OCI-M2 (cell line): Measurements from ENCODE around the gene TYW3.
A peak's percentile ranks its signal among the peaks of the same experiment; 100 is the strongest.
"Not testable (repeated sequence)": the region's sequence is repeated elsewhere in the genome, so short reads cannot be mapped to it uniquely, and the experiment has no call there.

Source experiments
- DNase-seq: peaks from one replicate; lab custom pipeline; 2025; ENCODE audit not compliant: unreplicated experiment; lab: John Stamatoyannopoulos, UW

TYW3 gene

DNA sequence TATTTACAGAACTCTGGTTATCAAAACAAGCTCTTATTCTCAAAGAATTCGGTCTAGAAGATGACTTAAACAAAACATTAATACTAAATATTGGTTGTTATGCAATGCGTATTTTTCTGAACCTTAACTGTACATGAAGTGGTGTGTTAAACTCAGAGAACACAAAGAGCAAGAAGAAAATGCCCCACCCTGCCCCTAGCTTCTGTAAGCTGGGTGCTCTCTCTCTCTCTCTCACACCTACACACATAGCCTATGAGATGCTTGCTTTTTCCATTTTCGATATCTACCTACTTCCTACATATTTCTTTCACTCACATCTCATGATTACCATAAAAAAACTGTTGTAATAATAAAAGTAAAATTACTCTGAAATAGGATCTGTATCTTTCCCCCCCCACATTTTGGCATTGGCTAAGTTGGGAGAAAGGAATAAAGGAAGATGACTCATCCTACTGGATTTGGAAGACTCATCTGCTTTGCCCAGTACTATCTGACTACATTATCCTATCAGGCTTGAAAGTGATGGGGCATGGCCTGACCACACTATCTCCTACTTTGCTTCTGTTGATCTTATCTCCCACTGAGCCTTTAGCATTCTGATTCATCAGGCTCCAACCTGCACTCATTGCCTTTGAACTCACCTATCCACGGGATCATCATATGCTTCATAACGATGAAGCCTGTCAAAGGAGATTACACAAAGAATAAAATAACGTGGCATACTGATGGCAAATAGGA lies 3.0 kb upstream of the TYW3 start:
- DNase-seq, result no peak

DNA sequence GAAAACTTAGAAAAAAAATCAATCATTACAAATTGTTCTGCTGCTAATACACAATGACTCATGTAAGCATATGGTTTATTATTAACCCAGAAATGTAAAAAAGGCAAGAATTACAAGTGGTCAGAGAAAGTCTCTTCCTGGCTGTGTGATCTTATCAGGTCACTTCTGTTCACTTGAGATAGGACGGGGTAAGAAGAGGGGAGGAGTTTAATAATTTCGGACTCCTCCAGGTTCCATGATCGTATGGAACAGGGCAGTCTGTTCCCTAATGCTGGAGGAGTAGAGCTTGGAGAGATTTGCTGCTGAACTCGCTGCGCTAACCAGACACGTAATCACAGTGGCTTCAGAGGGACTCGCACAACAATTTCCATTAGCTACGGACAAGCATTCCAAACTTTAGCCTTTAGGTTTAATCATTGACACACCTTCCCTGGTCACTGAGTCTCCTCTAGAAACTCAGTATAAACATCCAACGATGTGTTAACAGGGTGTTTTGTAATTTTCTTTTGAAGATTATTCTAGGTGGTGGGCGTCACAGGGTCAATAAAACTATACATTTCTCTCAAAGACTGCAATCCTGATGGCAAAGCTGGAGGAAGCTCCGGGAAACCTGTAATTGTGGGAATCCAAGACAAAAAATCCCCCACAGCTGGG lies 1.4 kb upstream of the TYW3 start:
- DNase-seq, result no peak

DNA sequence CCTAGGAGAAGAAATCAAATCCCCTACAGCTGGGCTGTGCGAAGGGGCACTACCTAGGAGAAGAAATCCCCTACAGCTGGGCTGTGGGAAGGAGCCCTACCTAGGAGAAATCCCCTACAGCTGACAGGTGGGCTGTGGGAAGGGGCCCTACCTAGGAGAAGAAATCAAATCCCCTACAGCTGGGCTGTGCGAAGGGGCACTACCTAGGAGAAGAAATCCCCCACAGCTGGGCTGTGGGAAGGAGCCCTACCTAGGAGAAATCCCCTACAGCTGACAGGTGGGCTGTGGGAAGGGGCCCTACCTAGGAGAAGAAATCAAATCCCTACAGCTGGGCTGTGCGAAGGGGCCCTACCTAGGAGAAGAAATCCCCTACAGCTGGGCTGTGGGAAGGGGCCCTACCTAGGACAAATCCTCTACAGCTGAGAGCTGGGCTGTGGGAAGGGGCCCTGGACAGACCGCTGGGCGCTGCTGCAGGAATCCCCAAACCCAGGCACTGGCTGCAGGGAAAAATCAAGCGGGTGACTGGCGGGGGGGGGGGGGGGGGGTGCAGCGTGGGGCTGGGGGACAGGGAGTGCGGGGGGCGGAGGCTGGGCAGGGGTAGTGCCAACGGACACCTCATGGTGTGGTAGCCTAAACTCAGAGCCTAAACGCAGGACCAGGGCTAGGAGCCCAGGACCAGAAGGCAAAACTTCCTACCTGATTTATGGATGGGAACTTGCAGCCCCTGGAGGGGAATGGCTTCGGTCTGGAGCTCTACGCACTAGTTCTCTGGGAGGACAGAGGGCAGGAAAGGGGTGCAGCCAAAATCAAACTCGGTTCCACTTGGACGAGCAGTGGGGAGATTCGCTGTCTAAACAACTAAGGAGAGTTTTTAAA lies 643 bp upstream of the TYW3 start:
- DNase-seq, result not testable (repeated sequence)

DNA sequence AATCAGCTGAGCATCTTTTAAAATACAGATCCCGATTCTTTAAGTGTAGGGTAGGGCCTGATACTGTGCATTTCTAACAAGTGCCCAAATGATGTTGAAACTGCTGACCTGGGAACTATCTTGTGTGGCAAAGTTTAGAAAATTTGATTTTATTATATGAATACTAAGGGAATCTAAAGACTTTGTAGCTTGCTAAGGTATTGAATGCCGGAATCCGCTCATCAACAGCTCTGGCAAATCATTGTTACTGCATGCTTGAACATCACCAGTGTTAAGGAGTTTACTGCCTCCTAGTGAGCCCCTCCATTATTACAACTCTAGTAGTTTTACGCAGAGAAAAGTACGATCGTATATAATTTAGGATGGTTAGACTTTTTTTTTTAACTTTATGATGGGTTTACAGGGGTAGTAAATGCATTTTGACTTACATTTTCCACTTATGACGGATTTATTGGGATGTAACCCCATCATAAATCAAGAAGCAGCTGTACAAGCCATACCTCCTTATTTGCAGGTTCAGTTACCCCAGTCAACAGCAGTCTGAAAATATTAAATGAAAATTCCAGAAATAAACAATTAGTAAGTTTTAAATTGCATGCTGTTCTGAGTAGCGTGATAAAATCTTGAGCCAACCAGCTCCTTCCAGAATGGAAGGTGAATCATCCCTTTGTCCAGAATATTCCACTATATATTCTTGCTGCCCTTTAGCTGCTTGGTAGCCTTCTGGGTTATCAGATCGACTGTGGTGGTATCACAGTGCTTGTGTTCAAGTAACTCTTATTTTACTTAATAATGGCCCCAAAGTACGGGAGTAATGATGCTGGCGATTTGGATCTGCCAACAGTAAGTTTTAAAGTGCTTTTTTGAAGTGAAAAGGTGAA lies 892 bp downstream of the TYW3 start:
- peak; percentile 21 for DNase-seq

DNA sequence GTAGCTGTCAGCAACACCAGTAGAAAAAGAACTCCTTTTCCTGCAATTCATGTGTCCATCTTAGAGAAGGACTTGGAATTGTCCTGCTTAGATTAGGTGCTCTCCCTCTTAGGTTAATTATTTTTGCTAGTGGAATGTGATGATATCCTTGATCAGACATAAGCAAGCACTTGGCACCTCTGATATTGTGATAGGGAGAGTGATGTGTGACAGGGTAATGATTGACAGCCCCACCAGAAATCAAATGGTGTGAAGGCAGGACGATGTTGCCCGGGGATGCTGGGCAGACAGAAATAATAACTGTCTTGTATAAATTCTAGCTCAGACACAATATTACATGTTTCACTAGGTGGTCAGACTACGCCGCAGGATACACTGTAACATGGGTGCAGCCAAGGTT lies 4.4 kb downstream of the TYW3 start:
- DNase-seq, result no peak

DNA sequence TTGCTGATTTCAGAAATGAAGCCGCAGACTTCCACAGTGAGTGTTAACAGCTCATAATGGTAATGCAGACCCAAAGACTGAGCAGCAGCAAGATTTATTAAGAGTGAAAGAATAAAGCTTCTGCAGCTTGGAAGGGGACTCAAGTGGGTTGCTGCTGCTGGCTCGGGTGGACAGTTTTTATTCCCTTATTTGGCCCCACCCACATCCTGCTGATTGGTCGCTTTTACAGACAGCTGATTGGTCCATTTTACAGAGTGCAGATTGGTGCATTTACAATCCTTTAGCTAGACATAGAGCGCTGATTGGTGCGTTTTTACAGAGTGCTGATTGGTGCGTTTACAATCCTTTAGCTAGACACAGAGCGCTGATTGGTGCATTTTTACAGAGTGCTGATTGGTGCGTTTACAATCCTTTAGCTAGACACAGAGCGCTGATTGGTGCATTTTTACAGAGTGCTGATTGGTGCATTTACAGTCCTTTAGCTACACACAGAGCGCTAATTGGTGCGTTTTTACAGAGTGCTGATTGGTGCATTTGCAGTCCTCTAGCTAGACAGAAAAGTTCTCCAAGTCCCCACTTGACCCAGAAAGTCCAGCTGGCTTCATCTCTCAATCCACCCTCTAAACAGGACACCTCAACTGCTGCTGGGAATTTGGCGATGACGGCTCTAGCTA lies 7.5 kb downstream of the TYW3 start:
- not testable (repeated sequence) for DNase-seq

DNA sequence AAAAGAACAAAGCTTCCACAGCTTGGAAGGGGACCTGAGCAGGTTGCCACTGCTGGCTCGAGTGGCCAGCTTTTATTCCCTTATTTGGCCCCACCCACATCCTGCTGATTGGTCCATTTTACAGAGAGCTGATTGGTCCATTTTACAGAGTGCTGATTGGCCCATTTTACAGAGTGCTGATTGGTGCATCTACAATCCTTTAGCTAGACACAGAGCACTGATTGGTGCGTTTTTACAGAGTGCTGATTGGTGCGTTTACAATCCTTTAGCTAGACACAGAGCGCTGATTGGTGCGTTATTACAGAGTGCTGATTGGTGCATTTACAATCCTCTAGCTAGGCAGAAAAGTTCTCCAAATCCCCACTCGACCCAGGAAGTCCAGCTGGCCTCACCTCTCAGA lies 12.3 kb downstream of the TYW3 start:
- DNase-seq, result not testable (repeated sequence)

DNA sequence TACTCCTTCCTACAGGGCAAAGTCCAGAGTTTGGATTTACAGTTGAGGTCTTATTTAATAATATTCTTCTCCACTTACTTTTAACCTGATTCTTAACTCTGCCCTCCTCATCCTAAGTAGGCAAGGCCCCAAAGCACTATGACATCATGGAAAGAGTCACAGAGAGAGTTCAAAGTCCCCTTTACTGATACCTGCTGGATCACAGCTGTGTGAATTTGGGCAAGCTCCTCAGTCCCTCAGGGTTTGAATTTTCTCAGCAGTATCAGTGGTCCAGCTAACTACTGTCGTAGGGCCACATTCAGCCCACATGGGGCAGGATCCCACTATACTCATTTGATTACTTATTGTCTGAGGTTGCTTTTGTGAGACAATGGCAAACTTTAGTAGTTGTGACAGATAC lies 16.0 kb downstream of the TYW3 start:
- DNase-seq, result no peak

DNA sequence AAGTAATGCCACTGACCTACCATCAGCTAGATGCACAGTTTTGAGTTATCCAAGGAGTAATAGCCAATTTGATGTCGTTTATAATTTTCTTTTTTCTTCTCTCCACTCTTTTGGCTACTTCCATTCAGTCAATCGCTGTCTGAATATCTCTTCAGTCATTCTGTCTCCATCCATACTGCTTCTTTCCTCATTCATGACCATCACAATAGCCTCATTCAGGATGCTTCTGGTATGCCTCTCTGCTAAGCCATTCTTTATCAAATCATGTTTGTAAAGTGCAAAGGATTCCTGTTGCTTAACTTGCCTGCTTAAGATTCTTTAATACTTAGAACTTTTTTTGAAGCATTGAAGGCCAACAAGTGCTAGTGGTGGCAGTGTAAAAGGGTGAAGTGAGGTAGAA lies 20.2 kb downstream of the TYW3 start:
- DNase-seq, result no peak

DNA sequence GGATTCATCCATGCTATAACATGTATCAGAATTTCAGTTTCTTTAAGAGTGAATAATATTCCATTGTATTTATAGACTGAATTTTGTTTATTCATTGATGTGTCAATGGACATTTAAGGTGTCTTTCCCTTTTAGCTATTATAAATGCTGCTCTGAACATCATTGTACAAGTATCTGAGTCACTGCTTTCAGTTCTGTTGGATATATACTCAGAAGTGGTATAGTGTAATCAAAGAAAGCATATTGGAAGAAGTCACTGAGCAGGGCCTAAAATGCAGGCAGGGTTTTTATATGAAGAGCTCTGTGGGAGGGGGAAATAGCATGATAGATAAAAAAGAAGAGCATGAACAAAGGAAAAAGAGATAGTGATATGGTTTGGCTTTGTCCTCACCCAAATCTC lies 22.5 kb downstream of the TYW3 start:
- no peak for DNase-seq

DNA sequence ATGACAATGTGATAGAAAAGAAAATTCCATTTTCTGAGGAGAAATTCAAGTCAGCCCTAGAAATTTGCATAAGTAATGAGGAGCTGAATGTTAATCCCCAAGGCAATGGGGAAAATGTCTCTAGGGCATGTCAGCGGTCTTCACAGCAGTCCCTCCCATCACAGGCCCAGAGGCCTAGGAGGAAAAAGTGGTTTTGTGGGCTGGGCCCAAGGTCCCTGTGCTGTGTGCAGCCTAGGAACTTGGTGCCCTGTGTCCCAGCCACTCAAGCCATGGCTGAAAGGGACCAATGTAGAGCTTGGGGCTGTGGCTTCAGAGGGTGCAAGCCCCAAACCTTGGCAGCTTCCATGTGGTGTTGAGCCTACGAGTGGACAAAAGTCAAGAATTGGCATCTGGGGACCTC lies 23.7 kb downstream of the TYW3 start:
- not testable (repeated sequence) for DNase-seq

DNA sequence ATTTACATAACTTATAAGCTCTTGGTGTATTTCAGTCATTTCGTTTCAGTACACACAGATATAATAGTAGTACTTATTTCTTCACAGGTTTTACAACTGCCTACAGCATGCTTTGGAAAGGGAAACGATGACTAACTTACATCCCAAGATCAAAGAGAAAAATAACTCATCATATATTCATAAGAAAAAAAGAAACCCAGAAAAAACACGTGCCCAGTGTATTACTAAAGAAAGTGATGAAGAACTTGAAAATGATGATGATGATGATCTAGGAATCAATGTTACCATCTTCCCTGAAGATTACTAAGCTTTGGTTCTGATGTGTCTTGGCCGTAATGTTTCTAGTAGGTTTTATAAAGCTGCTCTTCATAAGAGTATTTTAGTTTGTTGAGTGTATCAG lies 30.9 kb downstream of the TYW3 start:
- DNase-seq, result no peak

DNA sequence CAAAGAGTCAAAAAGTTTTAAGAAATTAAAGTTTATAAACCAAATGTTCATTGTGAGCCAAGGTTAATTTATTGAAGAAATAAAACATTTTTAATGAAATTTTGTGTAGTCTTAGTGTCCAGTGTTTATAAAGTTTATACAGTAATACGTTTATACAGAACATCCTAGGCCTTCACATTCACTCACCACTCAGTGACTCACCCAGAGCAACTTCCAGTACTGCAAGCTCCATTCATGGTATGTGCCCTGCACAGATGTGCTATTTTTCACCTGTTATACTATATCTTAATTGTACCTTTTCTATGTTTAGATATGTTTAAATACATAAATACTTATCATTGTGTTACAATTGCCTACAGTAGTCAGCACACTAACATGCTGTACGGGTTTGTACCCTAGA lies 33.6 kb downstream of the TYW3 start:
- no peak for DNase-seq

DNA sequence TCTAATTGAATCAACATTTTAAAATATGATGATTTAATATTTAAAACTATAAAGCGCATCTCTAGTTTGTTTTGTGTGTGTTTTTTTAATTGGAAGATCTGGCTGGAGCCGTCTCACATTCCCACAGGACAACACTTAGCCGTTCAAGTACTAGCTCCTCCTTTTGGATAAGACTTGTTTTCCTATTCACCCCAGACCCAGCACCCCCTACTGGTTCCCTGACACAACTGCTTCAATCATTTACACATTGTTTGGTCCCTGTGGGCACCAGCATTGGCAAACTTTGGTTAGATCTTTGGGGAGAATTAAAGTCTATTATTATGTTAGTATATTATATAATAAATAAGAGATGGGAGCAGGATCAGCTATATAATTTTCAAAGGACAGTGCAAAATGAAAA lies 34.5 kb downstream of the TYW3 start:
- no peak for DNase-seq

DNA sequence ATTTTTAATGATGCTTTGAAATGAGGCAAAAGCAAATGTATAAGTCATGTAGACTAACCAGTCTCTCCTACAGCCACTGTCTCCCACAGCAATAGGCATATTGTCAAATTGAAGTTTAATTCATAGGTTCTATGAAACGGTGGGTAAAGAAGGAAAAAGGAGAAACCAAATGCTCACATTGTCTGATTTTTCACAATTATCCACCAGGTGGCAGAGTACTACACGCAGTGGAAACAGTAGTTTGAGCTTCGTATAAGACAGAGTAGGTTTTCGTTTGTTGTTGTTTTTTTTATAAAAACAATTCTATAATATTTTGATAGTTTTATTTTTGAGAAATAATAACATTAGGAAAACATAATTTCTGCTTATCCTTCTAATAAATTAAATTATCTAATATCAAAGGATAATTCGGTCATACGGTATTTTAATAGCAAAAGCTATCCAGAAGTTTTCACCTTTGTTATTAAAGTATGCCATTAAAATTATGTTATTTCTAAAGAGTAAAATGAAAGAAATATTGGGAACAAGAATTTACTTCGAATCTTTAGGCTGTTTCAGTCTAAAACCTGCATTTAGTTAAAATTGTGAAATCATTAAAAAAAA lies 39.1 kb downstream of the TYW3 start:
- DNase-seq, result no peak

DNA sequence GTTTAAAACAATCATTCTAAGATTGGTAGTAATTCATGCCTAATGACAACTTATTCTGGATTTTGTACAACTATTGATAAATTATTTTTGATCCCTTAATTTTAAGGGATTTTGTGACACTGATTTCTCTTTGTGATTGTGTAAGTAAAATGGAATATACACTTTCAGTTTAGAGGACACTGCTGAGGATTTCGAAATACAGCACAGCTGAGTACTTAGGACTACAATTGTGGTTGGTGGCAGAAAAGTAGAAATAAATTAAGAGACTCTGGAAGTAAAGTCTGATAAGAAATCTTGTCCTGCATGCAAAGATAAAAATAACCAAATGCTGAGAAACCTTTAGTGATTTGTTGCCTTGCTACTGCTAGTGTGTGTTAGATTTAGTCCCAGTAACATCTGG lies 40.0 kb downstream of the TYW3 start:
- DNase-seq, result no peak

DNA sequence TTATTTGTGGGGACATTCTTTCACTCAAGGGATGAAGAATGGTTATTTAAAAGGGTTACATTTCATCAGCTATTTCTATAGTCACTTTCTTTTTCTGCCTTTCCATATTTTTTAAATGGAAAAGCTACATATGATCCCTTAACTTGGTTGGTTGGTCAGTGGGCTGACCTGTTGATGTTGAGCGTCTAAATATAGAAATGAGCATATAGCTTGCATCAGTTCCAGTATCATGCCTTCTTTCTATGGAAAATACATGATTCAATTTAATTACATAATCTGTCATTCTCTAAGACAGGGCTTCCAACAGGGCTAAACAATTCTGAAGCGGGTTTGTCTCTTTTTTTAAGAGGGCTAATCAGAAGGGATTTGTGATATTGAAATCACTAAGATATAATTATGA lies 40.6 kb downstream of the TYW3 start:
- DNase-seq, result no peak

DNA sequence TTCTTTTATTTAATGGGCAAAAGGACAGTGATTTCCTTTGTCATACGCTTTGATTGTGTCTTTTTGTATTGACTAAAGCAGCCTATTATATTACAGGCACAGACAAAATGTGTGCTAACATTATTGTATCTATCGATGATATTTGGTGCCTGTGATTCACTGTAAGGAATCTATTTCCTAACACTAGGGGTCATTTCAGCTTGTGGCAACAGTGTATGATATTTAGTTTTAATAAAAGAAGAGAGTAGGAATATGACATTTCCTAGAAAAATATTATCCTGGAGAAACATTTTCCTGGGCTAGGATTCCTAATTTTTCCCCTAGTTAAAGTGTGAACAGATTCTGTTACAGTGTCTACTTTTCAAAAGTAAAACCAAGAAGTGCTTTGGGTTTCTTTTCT lies 42.8 kb downstream of the TYW3 start:
- DNase-seq, result no peak

DNA sequence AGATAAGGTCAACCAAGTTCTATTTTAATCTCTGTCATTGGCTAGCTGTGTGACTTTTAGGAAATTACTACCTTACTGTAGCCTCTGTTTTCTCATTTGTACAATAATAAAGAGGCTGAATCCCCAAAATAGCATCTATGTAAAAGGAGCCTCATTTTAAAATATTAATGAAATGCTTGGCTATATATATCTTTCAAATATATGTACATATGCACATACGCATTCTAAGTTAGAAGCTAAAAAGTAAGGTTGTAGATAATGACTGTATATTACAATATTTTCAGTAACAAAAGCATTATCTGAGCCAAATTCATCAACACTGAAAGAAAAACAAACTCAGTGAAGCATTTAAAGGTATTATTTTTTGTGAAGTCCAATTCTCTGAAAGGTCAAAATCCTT lies 44.6 kb downstream of the TYW3 start:
- DNase-seq, result no peak

DNA sequence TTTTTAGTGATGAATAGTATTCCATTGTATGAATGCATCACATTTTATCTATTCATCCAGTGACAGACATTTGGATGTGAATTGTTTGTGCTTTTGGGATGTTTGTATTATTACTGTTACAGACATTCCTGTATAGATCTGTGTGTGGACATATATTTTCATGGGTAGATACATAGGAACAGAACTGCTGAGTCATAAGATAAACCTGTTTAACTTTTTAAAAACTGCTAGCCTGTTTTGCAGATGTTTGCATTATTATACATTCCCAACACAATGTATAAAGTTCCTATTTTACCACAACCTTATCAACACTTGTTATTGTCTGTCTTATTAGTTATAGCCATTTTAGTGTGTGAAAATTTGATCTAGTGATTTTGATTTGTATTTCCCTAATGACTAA lies 46.8 kb downstream of the TYW3 start:
- DNase-seq, result no peak
